ENCODE results near the gene GRB14.

DNA sequence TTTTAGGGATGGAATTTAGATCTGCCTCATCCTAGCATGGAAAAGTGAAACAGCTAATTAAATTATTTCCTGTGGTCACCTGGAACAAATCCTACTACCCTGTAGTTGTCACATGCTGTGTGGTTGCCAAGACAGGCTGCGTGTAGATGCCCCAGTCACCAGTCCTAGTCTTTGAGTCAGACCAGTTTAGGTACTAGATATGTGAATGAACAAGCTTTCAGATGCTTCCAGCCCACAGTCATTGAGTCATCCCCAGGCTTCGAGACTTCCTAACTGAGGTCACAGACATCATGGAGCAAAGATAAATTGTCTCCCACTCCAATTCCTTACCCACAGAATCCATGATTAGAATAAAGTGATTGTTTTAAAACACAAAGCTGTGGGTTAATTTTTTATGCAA lies 35.8 kb upstream of the GRB14 start:
- no peak for TF ChIP-seq POLR2AphosphoS5 (IDR thresholded peaks at IDR 0.05; ENCODE audit: low read depth, low read length)
- TF ChIP-seq, protein P1, sequence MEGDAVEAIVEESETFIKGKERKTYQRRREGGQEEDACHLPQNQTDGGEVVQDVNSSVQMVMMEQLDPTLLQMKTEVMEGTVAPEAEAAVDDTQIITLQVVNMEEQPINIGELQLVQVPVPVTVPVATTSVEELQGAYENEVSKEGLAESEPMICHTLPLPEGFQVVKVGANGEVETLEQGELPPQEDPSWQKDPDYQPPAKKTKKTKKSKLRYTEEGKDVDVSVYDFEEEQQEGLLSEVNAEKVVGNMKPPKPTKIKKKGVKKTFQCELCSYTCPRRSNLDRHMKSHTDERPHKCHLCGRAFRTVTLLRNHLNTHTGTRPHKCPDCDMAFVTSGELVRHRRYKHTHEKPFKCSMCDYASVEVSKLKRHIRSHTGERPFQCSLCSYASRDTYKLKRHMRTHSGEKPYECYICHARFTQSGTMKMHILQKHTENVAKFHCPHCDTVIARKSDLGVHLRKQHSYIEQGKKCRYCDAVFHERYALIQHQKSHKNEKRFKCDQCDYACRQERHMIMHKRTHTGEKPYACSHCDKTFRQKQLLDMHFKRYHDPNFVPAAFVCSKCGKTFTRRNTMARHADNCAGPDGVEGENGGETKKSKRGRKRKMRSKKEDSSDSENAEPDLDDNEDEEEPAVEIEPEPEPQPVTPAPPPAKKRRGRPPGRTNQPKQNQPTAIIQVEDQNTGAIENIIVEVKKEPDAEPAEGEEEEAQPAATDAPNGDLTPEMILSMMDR (IDR thresholded peaks at IDR 0.05 in 2 of 3, conservative IDR thresholded peaks at IDR 0.05 in 1 of 3; ENCODE audit: borderline replicate concordance in 1 of 3, insufficient read depth in 1 of 3, low read depth in 2 of 3, low read length in 2 of 3), result no peak

Data from HCT116 (cell line).